NCI-H187 (cell line): ENCODE data around the gene SYTL3.
"Not testable (repeated sequence)": the region's sequence is repeated elsewhere in the genome, so short reads cannot be mapped to it uniquely, and the experiment has no call there.

Source experiments
- DNase-seq, 2 experiments: peaks; one replicate each; lab custom pipeline; 2025; lab: John Stamatoyannopoulos, UW

SYTL3 gene

DNA sequence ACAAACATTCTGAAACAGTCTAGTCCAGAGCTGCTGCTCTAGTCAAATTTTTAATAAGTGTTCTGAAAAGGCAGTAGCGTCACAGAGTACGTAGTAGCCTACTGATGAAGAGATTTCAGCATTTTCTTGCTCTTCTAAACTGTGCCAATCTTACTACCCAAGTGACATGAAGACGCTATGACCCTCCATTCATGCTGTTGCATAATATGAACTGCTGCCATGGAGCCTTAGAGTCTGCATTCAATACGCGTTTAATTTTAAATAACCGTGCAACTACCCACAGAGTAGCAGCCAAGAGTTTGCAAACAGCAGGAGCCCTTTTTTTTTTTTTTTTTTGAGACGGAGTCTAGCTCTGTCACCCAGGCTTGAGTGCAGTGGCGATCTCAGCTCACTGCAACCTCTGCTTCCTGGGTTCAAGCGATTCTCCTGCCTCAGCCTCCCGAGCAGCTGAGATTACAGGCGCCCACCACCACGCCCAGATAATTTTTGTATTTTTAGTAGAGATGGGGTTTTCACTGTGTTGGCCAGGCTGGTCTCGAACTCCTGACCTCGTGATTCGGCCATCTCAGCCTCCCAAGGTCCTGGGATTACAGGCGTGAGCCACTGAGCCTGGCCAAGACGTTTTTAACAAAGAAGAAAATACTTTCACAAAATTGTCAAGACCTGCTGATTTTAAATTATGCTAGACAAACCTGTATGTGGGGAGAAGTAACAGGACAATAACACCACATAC, 125.0 kb downstream of the SYTL3 start:
- DNase-seq: no peak

DNA sequence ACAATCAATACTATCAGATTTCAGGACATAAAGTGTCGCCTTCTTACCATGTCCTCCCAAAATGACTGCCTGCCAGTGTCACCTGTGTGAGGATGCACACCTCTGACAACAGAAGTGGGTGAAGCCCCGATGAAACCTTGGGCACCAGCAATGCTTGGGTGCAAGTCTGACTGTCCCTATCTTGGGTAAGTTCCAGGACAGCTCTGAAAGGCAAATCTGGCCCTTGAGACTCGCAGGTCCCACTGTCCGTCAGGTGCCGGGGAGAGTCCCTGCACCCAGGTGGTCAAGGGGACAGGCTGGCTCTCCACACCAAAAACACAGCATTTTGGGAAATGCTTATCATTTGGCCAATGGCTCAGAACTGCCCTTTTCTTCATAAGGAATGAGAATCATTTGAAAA, 126.0 kb downstream of the SYTL3 start:
- no peak for DNase-seq

DNA sequence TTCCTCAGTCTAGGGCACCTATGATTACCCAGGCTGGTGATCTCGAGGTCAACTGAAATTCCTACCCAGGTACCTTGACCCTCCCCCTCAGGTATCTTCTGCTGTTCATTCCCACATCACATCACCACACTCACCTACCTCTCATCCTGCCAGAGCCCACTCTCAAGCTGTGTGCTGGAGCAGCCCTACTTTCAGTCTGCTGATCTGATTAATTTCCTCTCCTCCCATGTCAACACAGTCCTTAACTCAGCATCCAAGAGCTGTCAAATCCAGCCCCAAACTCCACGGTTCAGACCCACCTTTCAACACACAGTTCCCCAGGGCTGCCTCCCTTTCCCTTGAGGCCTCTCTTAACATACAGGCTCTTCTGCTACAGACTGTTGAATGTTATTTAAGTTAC, 126.9 kb downstream of the SYTL3 start:
- no peak for DNase-seq

DNA sequence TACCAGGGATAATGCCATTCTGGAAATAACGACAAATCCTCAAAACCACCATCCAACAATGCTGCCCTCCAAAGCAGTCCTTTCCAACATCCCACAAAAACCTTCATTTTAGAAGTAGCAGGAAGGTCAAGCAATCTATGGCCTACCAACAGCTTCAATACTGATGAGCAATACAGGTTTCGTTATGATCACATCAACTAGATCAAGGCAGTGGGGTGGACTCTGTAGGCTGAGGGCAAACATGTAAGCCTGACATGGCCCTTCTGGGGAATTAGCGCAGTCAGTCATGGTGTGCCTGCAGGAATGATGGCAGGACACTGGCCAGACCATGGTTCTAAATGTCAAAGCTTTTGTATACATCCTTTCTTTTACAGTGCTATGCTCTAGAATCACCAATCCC, 127.7 kb downstream of the SYTL3 start:
- no peak for DNase-seq

DNA sequence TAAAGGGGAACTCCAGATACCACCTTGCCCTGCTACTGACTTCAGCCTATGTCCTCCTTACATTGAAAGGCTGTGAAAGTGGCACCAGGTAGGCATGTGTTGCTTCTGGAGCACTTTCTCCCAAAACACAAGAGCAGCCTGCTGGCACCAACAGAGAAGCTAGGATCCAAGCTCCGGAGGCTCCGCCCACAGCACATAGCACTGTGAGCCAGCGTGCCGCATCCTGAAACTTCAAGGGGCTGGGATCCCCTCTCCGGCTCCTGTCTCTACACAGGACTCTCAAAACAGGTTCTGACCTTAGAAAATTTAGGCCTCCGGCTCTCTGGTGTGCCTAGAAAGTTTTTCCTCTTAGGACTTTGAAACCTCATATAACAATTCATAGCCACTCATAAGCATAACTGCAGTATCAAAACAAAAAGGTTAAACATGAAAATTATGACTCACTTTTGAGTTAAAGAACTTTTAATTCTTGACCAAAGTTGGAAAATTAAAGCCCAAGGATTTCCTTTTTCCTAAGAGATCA, 128.2 kb downstream of the SYTL3 start:
- DNase-seq: no peak

DNA sequence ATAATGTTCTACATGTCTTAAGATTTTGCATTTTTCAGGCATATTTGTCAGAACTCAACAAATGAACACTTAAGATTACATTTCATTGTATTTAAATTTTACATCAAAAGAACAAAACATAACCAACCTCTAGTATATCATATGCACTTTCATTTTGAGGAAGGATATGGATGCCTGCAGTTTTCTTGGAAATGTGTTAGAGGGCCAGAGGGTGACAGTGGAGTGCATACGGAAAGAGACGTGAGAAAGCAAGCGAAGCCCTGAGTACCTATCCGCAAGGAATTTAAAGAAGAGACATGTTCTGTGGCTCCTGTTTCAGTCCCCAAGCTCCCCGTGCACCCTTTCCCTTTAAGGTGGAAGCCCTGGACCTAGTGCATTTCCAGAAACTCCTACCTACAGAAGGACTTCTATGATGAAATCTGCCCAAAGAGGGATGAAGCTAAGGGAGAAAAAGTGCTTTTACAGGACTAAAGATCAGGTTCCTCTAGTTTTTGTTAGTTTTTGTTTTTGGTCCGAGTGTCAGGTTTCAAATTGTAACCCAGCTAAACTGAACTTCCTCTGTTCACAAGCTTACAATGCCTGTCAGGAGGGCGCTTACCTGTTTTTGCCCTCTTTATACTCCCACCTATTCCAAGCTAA, 130.5 kb downstream of the SYTL3 start:
- DNase-seq: no peak

DNA sequence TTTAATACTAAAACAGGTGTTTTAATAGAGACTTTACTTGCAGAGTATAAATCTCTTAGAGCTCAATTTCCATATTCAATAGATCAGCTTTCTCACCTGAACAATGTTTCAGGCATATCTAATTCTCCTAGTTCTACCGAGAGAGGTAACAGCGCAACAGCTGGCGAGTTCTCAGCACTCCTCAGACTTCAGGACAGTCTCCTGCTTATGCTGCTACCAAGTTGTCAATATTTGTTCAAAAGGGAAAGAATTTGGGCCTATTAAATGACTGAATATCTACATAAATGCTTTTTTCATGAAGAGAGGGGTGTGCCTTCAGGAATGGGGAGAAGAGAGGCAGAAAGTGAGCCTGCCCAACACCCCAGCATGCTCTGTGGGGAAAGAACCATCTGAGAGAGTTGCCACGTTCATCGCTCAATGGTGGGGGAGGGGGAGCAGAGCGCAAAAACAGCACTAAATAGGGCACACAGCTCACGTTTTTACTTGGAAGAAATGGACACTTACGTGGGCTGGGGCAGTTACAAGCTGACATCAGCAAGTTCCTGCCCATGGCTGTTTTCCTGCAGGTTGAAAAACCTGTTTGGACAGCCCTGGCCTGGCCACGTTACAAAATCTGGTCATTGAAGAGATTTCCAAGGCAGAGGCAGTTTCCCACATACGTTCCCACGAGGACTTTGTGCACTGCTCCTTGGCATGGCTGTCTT, 131.3 kb downstream of the SYTL3 start:
- DNase-seq: no peak

DNA sequence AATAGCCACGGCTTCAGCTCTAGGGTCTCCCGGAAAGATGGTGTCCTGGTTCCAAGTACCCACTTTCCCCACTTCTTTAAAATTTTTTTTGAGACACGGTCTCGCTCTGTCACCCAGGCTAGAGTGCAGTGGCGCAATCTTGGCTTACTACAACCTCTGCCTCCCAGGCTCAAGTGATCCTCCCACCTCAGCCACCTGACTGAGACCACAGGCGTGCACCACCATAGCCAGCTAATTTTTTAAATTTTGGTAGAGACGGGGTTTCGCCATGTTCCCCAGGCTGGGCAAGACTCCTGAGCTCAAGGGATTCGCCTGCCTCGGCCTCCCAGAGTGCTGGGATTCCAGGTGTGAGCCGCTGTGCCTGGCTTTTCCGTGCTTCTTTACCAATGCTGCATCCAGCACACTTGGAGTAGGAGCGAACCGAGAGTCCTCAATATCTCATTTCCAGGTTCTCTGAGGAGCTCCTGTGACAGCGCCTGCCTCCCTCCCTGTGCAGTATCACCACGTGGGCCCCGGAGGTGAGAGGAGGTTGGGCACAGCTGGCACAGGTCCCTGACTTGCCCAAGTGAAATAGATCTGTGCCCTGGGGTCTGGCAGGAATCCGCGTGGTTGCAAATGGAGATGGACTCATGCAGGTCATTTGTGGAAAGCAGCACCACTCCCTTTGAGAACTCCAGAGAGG, 132.0 kb downstream of the SYTL3 start:
- no peak for DNase-seq

DNA sequence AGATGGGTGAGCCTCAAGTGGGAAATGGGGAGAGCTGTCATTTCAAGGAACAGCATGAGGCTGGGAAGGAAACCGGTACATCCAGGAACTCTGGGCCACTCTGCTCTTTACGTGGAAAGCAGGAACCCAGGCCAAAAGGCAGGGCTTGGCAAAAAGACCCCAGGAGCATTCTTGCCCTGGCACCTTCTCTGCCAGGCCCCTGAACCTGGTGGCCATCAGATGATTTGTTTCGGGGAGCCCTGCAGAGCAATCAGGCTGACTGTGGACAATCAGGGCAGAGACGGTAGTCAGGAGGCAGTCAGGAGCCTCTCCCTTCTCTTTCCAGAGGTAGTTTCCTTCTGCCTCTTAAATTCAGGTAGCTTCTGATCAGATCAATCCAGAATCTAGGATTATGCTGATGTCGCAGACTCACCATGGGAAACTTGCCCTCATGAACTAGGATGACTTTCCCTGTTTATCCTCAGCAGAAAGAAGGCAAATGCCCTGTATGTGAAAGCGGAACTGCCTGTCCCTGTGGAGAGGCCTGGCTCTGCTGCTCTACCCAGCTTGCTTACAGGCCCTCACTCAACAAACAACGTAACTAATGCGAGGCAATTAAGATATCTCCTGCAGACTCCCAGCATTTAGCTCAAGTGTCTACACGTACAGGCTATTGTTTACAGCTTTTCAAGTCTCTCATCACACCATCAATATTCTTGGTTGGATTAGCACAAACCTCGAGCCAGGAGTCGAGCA, 132.7 kb downstream of the SYTL3 start:
- no peak for DNase-seq

DNA sequence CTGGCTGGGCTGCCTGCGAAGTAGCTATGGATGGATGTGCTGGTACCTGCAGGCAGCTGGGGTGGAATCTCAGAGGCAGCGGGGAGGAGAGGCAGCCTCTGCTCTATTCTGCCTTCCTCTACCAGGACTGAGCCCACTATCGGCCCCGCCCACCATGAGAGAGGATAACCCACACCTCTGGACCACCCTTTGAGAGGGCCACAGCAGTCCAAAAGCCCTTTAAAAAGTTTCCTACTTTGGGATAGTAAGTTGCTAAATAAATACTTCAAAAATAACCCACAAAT, 133.3 kb downstream of the SYTL3 start:
- no peak for DNase-seq

DNA sequence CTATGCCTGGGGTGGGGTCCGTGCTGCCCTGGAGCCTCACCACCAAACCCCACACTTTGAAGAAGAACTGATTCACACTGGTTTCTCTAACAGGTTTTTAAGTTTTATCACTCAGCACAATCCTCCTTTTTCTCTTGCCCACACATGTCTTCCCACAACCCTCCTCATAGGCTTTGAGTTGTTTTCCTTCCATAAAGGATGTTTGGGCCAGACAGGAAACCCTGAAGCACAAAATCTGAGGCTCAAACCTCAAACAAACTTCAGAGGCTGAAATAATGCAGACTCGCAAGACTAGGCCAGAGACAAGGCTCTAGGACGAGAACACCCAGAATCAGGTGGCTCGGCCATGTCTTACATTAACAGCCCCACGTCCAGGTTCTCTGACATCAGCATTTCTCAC, 134.0 kb downstream of the SYTL3 start:
- DNase-seq: no peak

DNA sequence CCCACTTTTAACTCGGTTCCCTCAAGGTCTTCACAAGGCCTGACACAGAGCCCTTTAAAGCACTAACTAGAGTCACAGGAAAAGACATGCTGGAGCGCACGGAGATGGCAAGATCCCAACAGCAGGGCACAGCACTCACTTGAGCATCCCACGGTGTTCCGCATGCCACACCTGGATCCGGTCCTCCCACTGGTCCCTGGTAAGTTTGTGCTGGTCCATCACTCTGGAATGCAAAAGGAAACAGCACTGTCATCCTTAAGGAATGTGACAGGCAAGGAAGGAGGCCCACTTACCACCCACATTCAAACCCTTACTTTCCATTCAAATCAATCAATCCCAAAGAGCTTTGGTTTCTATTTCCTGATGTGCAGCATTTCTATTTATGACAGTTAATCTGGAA, 134.7 kb downstream of the SYTL3 start:
- no peak for DNase-seq

DNA sequence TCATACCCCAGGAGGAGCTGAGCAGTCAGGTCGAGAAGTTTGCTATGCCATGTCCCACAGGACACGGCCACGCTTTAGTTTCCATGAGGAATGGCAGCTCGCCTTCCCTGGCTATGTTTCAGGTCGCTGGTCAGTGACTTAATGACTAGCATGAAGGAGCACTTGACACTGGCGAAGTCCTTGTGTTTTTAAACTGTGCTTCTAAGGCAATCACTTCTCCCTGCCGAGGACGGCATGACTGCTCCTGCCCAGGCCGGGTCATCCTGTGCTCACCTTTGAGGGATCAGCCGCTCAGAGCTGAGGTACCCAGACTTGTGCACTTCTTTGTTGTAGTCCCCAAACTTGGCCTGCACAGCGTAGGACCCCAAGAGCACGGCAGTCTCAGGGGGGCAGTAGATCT, 135.2 kb downstream of the SYTL3 start:
- no peak for DNase-seq

DNA sequence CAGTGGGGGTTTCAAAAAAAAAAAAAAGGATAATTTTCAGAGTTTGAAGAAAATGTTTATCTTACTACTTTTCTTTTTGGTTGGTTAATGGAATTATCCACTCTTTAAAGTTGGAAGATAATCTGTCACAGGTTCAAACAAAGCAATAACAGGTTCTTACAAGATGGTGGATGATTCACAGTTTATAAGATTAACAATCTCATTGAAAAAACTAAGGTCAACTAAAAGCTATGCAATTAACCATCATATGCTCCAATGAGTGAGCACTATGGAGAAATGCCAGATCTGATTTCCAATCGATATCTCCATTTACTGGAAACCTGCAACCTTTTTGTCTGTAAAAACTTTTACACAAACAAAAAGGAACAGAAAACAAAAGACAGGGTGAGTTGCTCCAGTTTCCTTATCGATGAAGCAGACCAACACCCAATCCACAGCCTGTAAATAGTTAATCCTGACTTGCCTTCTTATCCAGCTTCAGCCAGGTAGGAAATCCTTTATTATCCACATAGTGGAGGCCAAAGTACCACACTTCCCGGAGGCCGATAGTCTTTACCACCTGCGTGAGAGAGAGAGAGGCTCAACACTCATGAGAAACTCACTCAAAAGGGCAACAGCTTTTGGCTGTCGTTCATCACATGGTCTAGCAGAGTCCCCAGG, 136.9 kb downstream of the SYTL3 start:
- DNase-seq: no peak

DNA sequence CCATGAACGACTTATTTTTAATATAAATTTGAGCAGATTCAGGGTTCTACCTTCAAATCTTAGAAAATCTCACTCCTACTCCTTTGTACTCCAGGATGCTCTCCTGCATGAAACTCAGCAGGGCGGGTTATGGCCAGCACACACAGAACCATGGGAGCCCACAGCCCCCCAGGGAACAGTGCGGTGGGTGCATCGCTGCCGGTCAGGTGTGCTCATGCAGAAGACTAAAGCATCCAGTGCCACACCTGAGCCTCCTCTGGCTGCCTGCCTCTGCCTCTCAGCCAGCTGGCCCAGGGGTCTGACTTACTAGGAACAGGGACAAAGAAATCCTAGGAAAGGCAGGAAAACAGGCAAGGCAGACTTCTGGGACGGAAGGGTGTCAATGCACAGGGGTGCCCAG, 137.5 kb downstream of the SYTL3 start:
- DNase-seq: no peak

DNA sequence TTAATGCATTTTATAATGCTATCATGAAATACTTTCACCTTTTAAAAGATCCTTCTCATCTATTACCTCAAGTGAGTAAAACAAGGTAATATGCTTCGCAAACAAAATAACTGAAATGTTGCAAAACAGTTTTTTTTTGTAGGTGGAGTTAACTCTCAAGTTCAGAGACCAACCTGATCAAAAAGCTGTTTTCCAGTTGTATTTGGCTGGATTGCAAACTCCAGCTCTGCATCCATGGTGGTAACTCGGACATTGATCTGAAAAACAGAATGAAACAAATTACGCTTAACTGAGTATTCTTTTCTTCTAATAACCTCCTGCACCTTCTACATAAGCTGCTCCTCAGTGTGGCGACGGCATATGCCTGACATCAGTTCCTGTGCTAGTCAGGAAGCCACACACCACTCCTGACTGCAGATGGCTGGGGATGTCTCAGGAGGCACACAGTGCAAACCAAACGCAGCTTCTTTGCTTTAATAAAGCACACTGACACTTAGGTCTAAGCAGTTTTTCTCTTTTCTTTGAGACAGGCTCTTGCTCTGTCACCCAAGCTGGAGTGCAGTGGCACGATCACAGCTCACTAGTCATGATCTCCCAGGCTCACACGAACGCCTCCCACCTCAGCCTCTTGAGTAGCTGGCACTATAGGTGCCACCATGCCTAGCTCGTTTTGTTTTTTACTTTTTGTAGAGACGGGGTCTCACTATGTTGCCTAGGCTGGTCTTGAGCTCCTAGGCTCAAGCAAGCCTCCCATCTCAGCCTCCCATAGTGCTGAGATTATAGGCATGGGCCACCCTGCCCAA, 139.5 kb downstream of the SYTL3 start:
- DNase-seq: no peak

DNA sequence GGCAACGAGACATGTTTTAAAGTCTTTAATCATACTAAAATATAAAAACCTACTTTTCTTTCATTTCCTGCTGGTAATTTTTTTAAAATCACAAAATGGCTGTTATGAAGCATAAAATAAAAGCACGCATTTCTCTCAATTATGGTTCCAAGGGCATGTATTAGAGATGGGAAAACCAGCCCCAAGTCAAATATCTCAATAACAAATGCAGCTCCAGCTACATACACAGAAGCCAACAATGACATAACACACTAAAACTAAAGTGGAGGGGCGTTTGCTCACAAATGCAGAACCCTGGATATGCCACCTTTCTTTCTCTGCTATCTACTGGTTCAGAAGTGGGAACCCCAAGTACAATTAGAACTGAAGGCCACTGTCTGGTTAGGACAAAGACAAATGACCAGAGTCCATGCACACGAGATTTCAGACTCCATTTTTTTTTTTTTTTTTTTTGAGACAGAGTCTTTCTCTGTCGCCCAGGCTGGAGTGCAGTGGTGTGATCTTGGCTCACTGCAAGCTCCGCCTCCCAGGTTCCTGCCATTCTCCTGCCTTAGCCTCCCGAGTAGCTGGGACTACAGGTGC, 141.5 kb downstream of the SYTL3 start:
- no peak for DNase-seq

DNA sequence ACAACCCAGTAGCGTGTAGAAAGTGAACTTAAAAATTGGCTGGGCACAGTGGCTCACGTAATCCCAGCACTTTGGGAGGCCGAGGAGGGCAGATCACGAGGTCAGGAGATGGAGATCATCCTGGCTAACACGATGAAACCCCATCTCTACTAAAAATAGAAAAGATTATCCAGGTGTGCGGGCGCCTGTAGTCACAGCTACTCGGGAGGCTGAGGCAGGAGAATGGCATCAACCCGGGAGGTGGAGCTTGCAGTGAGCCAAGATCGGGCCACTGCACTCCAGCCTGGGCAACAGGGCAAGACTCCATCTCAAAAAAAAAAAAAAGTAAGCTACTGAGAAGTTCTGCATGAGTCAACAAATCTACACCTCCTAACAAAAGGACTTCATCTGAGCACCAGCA, 142.7 kb downstream of the SYTL3 start:
- not testable (repeated sequence) for DNase-seq

DNA sequence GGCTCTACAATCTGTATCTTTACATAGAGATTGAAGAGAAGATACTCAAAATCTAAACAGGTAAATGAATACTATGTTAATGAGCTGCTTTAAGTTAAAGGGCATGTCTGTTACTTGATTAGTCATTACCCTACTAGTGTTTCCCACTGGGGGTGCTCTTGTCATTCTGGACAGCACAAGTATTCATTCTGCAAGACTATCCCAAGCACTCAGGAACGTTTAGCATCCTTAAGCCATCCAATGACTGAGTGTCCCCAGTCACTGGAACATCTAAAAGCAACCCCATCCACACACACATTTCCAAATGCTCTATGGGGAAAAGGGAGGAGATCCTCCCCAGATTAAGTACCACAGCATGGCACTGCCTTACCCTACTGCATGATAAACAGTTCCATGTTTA, 143.6 kb downstream of the SYTL3 start:
- DNase-seq: no peak

DNA sequence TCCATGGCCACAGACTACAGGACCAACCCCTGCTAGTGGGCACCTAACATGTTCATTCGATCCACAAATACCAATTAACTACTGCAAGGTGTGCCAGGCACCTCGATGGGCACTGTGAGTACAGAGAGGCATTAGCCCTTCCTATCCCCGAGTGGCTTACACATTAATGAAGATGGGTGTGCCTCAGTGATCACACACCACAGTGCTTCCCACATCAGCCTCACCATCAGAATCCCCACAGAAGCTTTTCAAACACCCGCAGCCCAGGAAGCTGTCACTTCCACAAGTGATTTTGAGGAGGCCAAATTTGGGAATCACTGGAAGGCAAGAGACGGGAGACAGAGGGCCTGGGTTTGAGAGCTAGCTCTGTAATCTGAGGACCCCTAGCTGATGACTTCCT, 145.7 kb downstream of the SYTL3 start:
- DNase-seq: no peak
